ENCODE results near the gene ZNF385C.

- no peak for TF ChIP-seq KLF16 (CRISPR knock-in tag; IDR thresholded peaks at IDR 0.05)
- TF ChIP-seq MAX (IDR thresholded peaks at IDR 0.05) = no peak
- no peak for TF ChIP-seq LBX2 (CRISPR knock-in tag; IDR thresholded peaks at IDR 0.05; ENCODE audit: borderline replicate concordance)
- TF ChIP-seq SIN3A (IDR thresholded peaks at IDR 0.05; ENCODE audit: borderline replicate concordance, low read depth, low read length) = no peak
- no peak for TF ChIP-seq EZH2 (conservative IDR thresholded peaks at IDR 0.05; ENCODE audit: low read depth, low read length)
- no peak for TF ChIP-seq ONECUT2 (CRISPR knock-in tag; IDR thresholded peaks at IDR 0.05)
- TF ChIP-seq, protein P1, sequence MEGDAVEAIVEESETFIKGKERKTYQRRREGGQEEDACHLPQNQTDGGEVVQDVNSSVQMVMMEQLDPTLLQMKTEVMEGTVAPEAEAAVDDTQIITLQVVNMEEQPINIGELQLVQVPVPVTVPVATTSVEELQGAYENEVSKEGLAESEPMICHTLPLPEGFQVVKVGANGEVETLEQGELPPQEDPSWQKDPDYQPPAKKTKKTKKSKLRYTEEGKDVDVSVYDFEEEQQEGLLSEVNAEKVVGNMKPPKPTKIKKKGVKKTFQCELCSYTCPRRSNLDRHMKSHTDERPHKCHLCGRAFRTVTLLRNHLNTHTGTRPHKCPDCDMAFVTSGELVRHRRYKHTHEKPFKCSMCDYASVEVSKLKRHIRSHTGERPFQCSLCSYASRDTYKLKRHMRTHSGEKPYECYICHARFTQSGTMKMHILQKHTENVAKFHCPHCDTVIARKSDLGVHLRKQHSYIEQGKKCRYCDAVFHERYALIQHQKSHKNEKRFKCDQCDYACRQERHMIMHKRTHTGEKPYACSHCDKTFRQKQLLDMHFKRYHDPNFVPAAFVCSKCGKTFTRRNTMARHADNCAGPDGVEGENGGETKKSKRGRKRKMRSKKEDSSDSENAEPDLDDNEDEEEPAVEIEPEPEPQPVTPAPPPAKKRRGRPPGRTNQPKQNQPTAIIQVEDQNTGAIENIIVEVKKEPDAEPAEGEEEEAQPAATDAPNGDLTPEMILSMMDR (CRISPR knock-in tag; IDR thresholded peaks at IDR 0.05) = no peak
- TF ChIP-seq FLYWCH1 (CRISPR knock-in tag; IDR thresholded peaks at IDR 0.05) = no peak
- no peak for TF ChIP-seq ZBTB7A (CRISPR knock-in tag; IDR thresholded peaks at IDR 0.05)
- no peak for TF ChIP-seq HMGXB4 (CRISPR knock-in tag; IDR thresholded peaks at IDR 0.05; ENCODE audit: borderline replicate concordance in 1 of 2, low read depth in 1 of 2)
- TF ChIP-seq, protein P2, sequence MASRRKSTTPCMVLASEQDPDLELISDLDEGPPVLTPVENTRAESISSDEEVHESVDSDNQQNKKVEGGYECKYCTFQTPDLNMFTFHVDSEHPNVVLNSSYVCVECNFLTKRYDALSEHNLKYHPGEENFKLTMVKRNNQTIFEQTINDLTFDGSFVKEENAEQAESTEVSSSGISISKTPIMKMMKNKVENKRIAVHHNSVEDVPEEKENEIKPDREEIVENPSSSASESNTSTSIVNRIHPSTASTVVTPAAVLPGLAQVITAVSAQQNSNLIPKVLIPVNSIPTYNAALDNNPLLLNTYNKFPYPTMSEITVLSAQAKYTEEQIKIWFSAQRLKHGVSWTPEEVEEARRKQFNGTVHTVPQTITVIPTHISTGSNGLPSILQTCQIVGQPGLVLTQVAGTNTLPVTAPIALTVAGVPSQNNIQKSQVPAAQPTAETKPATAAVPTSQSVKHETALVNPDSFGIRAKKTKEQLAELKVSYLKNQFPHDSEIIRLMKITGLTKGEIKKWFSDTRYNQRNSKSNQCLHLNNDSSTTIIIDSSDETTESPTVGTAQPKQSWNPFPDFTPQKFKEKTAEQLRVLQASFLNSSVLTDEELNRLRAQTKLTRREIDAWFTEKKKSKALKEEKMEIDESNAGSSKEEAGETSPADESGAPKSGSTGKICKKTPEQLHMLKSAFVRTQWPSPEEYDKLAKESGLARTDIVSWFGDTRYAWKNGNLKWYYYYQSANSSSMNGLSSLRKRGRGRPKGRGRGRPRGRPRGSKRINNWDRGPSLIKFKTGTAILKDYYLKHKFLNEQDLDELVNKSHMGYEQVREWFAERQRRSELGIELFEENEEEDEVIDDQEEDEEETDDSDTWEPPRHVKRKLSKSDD (CRISPR knock-in tag; IDR thresholded peaks at IDR 0.05; ENCODE audit: low read depth) = no peak
- TF ChIP-seq U2AF2 (IDR thresholded peaks at IDR 0.05; ENCODE audit: low read depth, low read length) = no peak
- TF ChIP-seq RBFOX2 (IDR thresholded peaks at IDR 0.05; ENCODE audit: low read depth, low read length) = no peak
- no peak for TF ChIP-seq SMARCC2 (IDR thresholded peaks at IDR 0.05)
Measured at GRCh38 chr17:41985919-41986318, 112.4 kb downstream of the ZNF385C start.
